Activated T-helper 1 cell treated with anti-CD3 and anti-CD28 coated beads, Interleukin-12 subunit alpha, Interleukin-12 subunit beta, Interleukin-2, Interleukin-4 antibody, amounts not matched to agents 30 ng/mL and 10 ng/mL and 1 ng/mL, durations not matched to agents 14 hours and 24 hours and 36 hours (primary cell): ENCODE data around the gene TIRAP. TPM values are rescaled to one million over a fixed set of nuclear protein-coding genes. Genes with fewer than 3 reads are reported as not detected.
A peak's percentile ranks its signal among the peaks of the same experiment; 100 is the strongest.
"Not testable (repeated sequence)": the region's sequence is repeated elsewhere in the genome, so short reads cannot be mapped to it uniquely, and the experiment has no call there.

Experiments
- DNase-seq: peaks from one replicate; pipeline ENCODE4 v3.0.0; 2021; ENCODE audit warnings: low spot score
- H3K27ac Mint-ChIP-seq: one replicate; pipeline ENCODE4 v1.8.0; 2021; ENCODE audit warnings: mild to moderate bottlenecking, mixed read lengths
- H3K27me3 Mint-ChIP-seq: one replicate; pipeline ENCODE4 v1.8.0; 2022; ENCODE audit warnings: mild to moderate bottlenecking, moderate library complexity, mixed read lengths; ENCODE audit not compliant: insufficient read depth
- H3K36me3 Mint-ChIP-seq: one replicate; pipeline ENCODE4 v1.8.0; 2021; ENCODE audit warnings: low read depth, mixed read lengths
- H3K4me1 Mint-ChIP-seq: one replicate; pipeline ENCODE4 v1.8.0; 2021; ENCODE audit warnings: low read depth, mixed read lengths
- H3K4me3 Mint-ChIP-seq: one replicate; pipeline ENCODE4 v1.8.0; 2021; ENCODE audit warnings: mild to moderate bottlenecking, moderate library complexity, mixed read lengths
- H3K9me3 Mint-ChIP-seq: one replicate; pipeline ENCODE4 v1.8.0; 2021; ENCODE audit warnings: mixed read lengths
- intact Hi-C: fragments of 100-400 bp; cut with micrococcal nuclease; formaldehyde crosslinking; loops from one replicate; pipeline ENCODE4 v1.15.1; 2024
- total RNA-seq: library from RNA; stranded (reverse); gene quantifications from 2 replicates; pipeline ENCODE4 v1.2.3, GENCODE V29; 2022

TIRAP gene, protein sequence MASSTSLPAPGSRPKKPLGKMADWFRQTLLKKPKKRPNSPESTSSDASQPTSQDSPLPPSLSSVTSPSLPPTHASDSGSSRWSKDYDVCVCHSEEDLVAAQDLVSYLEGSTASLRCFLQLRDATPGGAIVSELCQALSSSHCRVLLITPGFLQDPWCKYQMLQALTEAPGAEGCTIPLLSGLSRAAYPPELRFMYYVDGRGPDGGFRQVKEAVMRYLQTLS
- 13.0 and 15.0 TPM in 2 replicates for total RNA-seq

DNA sequence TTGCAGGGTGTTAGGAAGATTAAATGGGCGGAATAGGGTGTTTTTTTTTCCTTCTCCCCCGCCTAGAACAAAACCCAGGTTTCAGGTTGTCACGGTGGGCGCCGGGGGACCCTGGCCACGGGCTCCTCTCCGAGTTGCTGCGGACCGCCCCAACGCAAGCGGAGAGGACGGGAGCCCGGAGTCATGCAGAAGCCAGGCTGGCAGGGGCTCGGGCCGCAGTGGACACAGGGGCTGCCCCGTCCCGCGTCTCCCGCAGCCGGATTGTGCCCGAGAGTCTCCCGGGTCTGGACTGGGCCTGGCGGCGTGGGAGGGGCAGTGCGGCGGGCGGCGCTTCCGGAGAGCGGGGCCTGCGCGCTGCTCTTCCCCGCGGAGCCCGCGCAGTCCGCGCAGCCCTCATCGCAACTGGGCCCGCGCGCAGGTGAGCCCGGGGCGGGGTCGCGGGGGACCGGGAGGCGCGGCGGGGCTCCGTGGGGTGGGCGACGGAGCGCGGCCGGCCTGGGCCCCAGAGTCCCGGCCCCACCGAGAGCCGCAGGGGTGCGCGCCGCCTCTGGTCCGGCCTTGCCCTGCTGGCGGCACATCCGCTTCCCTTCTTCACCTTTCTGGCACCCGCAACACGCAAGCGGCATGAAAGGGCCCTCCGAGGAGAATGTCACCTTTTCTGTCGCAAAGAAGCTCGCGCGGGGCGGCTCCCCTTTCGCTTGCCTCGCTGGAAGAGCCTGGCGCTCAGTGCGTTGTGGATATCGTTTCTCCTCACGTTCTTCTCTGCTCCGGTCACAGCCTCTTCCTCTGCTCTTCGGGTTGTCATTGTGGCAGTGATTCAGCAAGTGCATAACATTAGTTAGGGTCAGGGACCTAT lies at the start of gene TIRAP:
Gene TIRAP, plus strand, starts transcription at position 358 of the 856 bp plus-strand sequence. CDS start 7,802 bp downstream, outside the sequence.
- DNase-seq = peak; percentile 53
- H3K4me1 Mint-ChIP-seq = peaks cover 45% of the 10 kb centered on the region
- no peaks in the 10 kb centered on the region for H3K9me3 Mint-ChIP-seq
- H3K27ac Mint-ChIP-seq = peak within 1 kb of the TSS; percentile 98
- peak within 1 kb of the TSS; percentile 98 for H3K4me3 Mint-ChIP-seq
- H3K36me3 Mint-ChIP-seq = peaks cover 15% of the 10 kb centered on the region
- intact Hi-C loops = loop anchor here (1.0 to 5.0 kb wide), 4 partner anchors 14 to 396 kb away; partner anchors contain the start of genes DCPS, FAM118B, FOXRED1 and HYLS1
- H3K27me3 Mint-ChIP-seq = no peaks in the 10 kb centered on the region

DNA sequence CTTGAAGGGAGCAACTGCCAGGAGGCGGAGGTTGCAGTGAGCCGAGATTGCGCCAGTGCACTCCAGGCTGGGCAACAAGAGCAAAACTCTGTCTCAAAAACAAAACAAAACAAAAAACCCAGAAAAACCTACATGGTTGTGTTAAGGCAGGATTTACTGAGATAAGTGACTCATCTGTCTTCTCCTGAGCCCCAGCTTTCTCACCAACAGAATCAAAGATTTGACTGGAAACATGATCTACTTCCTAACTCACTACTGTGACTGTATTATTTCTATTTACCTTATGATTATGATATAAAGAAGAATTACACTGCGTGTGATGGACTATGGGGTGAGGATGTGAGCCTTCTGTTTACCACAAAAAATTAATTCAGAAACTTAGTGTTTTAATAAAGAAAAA lies 49.5 kb upstream of the TIRAP start:
- Mint-ChIP-seq H3K4me1 (no peaks in the 10 kb centered on the region), H3K9me3 (no peaks in the 10 kb centered on the region), H3K27me3 (no peaks in the 10 kb centered on the region), H3K4me3 (no peak overlapping the region), H3K27ac (no peak overlapping the region), H3K36me3 (peaks cover 11% of the 10 kb centered on the region)
- DNase-seq = no peak
- intact Hi-C loops = no loop called here

DNA sequence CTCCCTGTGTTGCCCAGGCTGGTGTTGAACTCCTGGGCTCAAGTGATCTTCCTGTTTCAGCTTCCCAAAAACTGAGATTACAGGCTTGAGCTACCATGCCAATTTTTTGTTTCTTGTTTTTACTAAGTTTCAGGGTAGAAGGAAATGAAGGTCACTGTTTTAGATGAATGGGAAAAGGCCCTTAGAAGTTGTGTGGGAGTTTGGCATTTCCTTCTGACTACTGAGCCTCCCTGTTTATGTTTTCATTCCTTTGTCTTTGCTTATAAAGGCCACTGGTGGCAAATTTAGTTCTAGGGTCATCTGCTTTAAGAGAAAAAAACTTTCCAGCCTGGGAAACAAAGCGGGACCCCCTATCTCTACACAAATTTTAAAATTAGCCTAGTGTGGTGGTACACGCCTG lies 36.3 kb upstream of the TIRAP start:
- no peaks in the 10 kb centered on the region for H3K9me3 Mint-ChIP-seq
- no peak overlapping the region for H3K27ac Mint-ChIP-seq
- intact Hi-C loops = no loop called here
- H3K27me3 Mint-ChIP-seq = no peaks in the 10 kb centered on the region
- H3K4me1 Mint-ChIP-seq = no peaks in the 10 kb centered on the region
- no peak overlapping the region for H3K4me3 Mint-ChIP-seq
- H3K36me3 Mint-ChIP-seq = peaks cover 8% of the 10 kb centered on the region
- DNase-seq = no peak

DNA sequence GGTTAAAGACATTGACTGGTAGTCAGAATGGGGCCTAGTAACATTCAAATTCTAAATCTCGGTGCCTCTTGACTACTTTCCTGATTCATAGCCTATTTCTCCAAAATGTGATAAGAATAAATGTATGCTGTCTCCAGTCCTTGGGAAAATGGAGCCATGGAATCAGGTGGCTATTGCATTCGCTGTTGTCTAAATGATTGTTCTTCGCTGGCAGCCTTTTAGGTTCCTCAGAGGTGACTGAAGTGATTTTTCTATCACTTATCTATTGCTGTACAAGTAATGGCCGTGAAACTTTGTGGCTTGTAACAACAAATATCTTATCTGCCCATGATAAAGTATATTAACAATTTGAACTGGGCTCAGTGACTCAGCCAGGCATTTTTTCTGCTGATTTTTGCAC lies 29.6 kb upstream of the TIRAP start:
- H3K27me3 Mint-ChIP-seq = no peaks in the 10 kb centered on the region
- H3K27ac Mint-ChIP-seq = no peak overlapping the region
- H3K4me3 Mint-ChIP-seq = no peak overlapping the region
- H3K4me1 Mint-ChIP-seq = no peaks in the 10 kb centered on the region
- intact Hi-C loops = no loop called here
- DNase-seq = no peak
- H3K36me3 Mint-ChIP-seq = peaks cover 17% of the 10 kb centered on the region
- H3K9me3 Mint-ChIP-seq = no peaks in the 10 kb centered on the region

DNA sequence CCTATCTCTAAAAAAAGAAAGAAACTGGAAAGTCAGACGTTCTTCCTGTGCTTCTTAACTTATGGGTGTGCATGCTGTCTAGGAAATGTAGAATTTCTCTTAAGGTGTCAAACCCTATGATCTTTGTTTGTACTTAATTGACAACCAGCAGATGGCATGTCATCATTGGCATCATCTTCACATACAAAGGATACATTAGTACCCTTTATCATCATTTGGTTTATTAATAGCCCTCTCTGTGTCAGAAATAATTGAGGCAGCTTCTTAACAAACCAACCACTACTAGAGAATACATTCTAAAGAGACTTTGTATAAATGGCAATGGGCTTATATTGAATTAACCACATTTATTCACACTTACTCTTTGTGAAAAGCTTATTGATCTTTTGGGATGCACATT lies 28.1 kb upstream of the TIRAP start:
- Mint-ChIP-seq H3K27me3 (no peaks in the 10 kb centered on the region), H3K9me3 (no peaks in the 10 kb centered on the region), H3K36me3 (peaks cover 16% of the 10 kb centered on the region), H3K27ac (no peak overlapping the region), H3K4me3 (no peak overlapping the region), H3K4me1 (no peaks in the 10 kb centered on the region)
- DNase-seq = no peak
- intact Hi-C loops = no loop called here

DNA sequence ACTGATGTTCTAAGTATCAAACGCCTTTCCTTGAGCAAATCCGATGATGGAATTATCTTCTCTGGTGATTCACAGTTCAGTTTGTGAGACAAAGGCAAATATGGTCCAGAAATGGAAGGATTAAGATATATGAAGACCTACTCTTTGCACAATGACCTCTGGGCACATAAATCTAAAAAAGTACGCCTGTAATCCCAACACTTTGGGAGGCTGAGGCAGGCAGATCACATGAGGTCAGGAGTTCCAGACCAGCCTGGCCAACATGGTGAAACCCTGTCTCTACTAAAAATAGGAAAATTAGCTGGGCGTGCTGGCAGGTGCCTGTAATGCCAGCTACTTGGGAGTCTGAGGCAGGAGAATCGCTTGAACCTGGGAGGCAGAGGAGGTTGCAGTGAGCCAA lies 27.4 kb upstream of the TIRAP start:
- H3K9me3 Mint-ChIP-seq, intact Hi-C loops, H3K27me3 Mint-ChIP-seq, H3K4me3 Mint-ChIP-seq, DNase-seq, H3K27ac Mint-ChIP-seq, H3K4me1 Mint-ChIP-seq: not testable (repeated sequence)
- peaks cover 20% of the 10 kb centered on the region for H3K36me3 Mint-ChIP-seq

DNA sequence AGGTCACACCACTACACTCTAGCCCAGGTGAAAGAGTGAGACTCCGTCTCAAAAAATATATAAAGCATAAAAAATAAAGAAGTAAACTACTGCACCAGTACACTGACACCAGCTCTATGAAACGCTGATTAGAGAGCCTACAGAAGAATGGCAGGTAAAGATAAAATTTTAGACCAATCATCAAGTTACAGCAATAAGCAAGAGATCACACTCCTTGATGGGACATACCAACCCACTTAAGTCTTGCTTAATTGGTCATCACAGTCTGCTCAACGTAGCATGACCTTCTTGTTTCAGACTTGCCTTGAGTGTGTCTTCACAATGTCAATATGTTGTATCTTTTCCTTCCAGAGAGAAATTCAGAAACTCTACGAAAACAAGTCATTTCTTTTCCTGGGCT lies 26.7 kb upstream of the TIRAP start:
- H3K27me3 Mint-ChIP-seq = no peaks in the 10 kb centered on the region
- H3K27ac Mint-ChIP-seq = no peak overlapping the region
- peaks cover 24% of the 10 kb centered on the region for H3K36me3 Mint-ChIP-seq
- H3K4me1 Mint-ChIP-seq = no peaks in the 10 kb centered on the region
- intact Hi-C loops = no loop called here
- DNase-seq = no peak
- no peaks in the 10 kb centered on the region for H3K9me3 Mint-ChIP-seq
- no peak overlapping the region for H3K4me3 Mint-ChIP-seq

DNA sequence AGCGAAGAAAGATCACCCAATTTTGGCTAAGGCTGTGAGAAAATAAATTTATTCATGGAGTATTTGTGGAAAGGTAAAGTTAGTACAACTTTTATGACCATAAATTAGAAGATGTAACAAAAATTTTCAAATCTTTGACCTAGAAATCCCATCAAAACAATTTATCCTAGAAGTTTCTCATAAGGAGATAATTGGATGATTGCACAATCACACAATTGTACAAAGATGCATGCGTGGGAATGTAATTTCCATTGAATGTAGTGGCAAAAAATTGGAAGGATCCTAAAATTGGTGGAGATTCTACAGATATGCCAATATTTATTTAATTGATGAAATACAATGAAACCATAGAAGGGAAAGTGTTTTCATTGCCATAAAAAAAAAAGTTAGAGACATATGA lies 25.7 kb upstream of the TIRAP start:
- H3K4me3 Mint-ChIP-seq = no peak overlapping the region
- intact Hi-C loops = no loop called here
- H3K27ac Mint-ChIP-seq = no peak overlapping the region
- no peaks in the 10 kb centered on the region for H3K27me3 Mint-ChIP-seq
- no peak for DNase-seq
- no peaks in the 10 kb centered on the region for H3K9me3 Mint-ChIP-seq
- H3K36me3 Mint-ChIP-seq = peaks cover 29% of the 10 kb centered on the region
- H3K4me1 Mint-ChIP-seq = no peaks in the 10 kb centered on the region

DNA sequence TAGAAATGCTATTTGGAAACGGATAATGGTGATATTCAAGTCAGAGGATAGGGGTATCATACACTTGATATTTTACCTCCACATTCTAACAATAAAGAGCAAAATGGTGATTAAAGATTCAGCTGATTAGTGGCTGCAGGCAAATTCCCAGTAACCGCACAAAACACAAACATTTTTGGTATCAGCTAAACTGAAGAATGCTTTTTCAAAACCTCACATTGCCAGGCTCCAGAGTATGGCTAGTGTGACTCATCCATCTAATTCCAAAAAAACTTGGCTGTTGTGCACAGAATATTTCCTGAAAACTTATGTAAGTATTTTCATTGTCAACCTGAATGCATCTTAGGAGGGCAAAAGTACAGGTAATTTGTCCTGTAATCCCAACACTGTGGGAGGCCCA lies 25.1 kb upstream of the TIRAP start:
- Mint-ChIP-seq H3K36me3 (peaks cover 31% of the 10 kb centered on the region), H3K9me3 (no peaks in the 10 kb centered on the region), H3K4me1 (no peaks in the 10 kb centered on the region), H3K4me3 (no peak overlapping the region), H3K27me3 (no peaks in the 10 kb centered on the region), H3K27ac (no peak overlapping the region)
- no peak for DNase-seq
- intact Hi-C loops = no loop called here

DNA sequence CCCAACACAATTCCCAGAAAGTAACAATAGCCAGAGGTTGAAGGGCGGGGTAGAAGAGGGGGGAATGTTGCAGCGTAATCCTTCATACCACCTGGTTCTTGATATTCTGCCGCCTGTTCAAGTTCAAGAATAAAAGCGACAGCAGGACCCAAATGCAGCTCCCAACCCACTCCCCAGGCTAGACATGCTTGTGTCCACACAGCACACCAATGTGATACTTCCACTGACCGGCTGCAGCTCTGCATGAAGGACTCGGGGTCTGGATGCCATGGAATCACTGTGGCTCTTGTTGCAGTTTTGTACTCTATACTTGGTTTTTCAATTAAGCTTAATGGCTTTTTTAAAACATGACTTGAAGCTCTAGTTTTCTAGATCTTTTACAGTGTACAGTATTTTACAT lies 20.7 kb upstream of the TIRAP start:
- Mint-ChIP-seq H3K27ac (no peak overlapping the region), H3K4me3 (no peak overlapping the region), H3K27me3 (no peaks in the 10 kb centered on the region), H3K4me1 (peaks cover 16% of the 10 kb centered on the region), H3K9me3 (no peaks in the 10 kb centered on the region), H3K36me3 (peaks cover 56% of the 10 kb centered on the region)
- intact Hi-C loops = no loop called here
- no peak for DNase-seq

DNA sequence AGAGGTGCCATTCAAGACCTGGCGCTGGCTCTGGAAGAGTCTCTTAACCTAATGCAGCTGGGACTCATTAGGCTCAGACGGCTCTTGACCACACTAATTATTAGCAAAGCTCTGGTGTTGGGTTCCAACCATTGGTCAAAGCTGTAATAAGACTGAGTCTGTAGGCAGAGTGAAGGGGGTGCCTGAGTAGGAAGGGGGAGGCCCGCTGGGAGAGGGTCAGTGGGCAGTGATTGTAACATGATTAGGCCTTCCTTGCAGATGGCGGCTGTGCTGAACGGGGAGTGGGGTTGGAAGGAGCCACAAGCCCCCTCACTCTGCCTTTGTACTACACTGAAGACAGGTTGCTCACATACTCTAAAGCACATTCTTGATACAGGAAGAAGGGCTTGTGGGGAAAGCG lies 19.4 kb upstream of the TIRAP start:
- Mint-ChIP-seq H3K4me1 (peaks cover 25% of the 10 kb centered on the region), H3K27me3 (no peaks in the 10 kb centered on the region), H3K27ac (no peak overlapping the region), H3K9me3 (no peaks in the 10 kb centered on the region), H3K36me3 (peaks cover 60% of the 10 kb centered on the region), H3K4me3 (no peak overlapping the region)
- no peak for DNase-seq
- intact Hi-C loops = no loop called here

DNA sequence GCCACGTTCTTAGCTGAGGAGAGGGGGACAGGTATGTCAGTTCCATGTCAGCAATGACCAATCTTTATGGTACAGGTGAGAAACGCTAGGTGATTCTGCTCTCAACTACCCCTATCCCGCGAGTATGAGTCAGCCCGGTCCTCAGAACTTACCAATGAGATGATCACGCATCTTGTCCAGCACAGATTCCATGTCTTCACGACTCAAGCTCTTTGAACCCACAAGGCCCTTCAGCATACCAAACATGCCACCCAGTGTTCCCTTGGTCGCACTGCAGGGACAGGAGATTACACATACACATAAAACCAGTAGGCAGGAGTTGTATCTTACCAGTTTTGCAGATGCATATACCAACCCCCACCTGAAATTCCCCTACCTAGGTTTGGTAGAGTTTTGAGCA lies 17.1 kb upstream of the TIRAP start:
- no peak for DNase-seq
- Mint-ChIP-seq H3K36me3 (peaks cover 56% of the 10 kb centered on the region), H3K4me3 (peak overlapping the region; percentile 99), H3K27me3 (no peaks in the 10 kb centered on the region), H3K27ac (no peak overlapping the region), H3K4me1 (peaks cover 38% of the 10 kb centered on the region), H3K9me3 (no peaks in the 10 kb centered on the region)
- intact Hi-C loops = no loop called here

DNA sequence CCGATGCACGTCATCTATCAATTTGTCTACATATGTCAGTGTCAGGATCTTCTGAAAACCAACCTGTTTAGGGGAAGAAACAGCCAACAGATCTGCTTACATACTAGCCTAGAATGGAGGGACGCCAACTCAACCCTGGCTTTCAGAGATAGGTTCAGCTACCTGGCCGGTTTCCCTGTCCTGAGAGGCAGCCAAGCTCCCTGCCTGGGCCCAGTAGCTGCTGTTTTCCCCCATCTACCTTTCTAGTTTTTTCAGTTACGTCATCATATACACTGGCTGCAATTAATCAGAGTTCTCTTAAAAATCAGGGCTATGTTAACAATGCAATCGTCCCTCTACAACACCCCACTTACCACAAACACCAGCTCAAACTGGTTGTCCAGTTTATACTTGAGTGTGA lies 15.2 kb upstream of the TIRAP start:
- intact Hi-C loops = loop anchor here (1.0 to 2.0 kb wide), 4 partner anchors 89 to 641 kb away; partner anchors contain the start of gene HYLS1
- Mint-ChIP-seq H3K4me3 (peak overlapping the region; percentile 99), H3K36me3 (peaks cover 54% of the 10 kb centered on the region), H3K4me1 (peaks cover 45% of the 10 kb centered on the region), H3K27ac (peak overlapping the region; percentile 96), H3K27me3 (no peaks in the 10 kb centered on the region), H3K9me3 (no peaks in the 10 kb centered on the region)
- DNase-seq = no peak
